ENCODE data around the gene HRG.

DNA sequence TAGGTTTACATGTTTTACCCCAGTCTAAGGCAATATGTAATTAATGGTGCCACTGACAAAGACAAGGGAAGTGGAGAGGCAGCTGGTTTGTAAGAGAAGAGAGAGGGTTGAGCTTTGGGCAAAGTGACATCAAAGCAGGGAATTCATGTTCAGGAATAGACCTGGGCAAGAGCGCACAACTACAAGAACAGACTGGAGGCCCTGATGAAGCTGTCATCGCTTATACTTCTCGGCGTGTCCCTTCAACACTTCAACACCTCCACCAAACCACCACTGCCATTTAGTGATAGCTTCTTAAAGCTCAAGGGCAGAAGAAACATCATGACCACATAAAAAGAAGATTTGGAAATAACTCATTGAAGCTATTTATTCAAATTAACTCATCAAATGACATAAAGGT, 31.7 kb downstream of the HRG start:
- TF ChIP-seq, protein P1, sequence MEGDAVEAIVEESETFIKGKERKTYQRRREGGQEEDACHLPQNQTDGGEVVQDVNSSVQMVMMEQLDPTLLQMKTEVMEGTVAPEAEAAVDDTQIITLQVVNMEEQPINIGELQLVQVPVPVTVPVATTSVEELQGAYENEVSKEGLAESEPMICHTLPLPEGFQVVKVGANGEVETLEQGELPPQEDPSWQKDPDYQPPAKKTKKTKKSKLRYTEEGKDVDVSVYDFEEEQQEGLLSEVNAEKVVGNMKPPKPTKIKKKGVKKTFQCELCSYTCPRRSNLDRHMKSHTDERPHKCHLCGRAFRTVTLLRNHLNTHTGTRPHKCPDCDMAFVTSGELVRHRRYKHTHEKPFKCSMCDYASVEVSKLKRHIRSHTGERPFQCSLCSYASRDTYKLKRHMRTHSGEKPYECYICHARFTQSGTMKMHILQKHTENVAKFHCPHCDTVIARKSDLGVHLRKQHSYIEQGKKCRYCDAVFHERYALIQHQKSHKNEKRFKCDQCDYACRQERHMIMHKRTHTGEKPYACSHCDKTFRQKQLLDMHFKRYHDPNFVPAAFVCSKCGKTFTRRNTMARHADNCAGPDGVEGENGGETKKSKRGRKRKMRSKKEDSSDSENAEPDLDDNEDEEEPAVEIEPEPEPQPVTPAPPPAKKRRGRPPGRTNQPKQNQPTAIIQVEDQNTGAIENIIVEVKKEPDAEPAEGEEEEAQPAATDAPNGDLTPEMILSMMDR (IDR thresholded peaks at IDR 0.05; ENCODE audit: low read depth, low read length, poor library complexity, severe bottlenecking) = no peak
- TF ChIP-seq EZH2phosphoT487 (IDR thresholded peaks at IDR 0.05; ENCODE audit: borderline replicate concordance, low read length) = no peak

Measured in DOHH2 (cell line).